HL-60 (cell line): Measurements from ENCODE around the gene ANKS1B.

Source experiments
- DNase-seq, 2 experiments: peaks; one replicate each; pipeline ENCODE4 v3.0.0-alpha.2; 2010 to 2020; ENCODE audit warnings: low read depth in 1 of 2, low spot score in 1 of 2
- H3K27ac ChIP-seq: fragments of 250-450 bp; sonication (Bioruptor Pico); replicated peaks from 2 replicates; pipeline ENCODE4 v1.5.1; 2020; ENCODE audit warnings: mild to moderate bottlenecking, moderate library complexity
- H3K27me3 ChIP-seq: fragments of 250-450 bp; sonication (Bioruptor Pico); 2 replicates; pipeline ENCODE4 v1.5.1; 2021; ENCODE audit warnings: mild to moderate bottlenecking, moderate library complexity; ENCODE audit not compliant: insufficient read depth, poor library complexity, severe bottlenecking
- H3K4me3 ChIP-seq: replicated peaks from 2 replicates; pipeline ENCODE4 v1.5.1; 2011; ENCODE audit warnings: mild to moderate bottlenecking, control low read depth, low read length; ENCODE audit not compliant: insufficient read depth
- GABPA ChIP-seq: IDR thresholded peaks from 2 replicates; pipeline ENCODE4 v1.6.1; 2012; ENCODE audit warnings: low read depth
- POLR2AphosphoS5 ChIP-seq: IDR thresholded peaks from 2 replicates; pipeline ENCODE4 v1.6.1; 2012; ENCODE audit warnings: low read depth
- SPI1 ChIP-seq: IDR thresholded peaks from 2 replicates; pipeline ENCODE4 v1.6.1; 2012; ENCODE audit warnings: low read depth, mild to moderate bottlenecking, borderline replicate concordance
- TF ChIP-seq, protein P1 (sequence below): IDR thresholded peaks from 2 replicates; pipeline ENCODE4 v1.6.1; 2012; ENCODE audit warnings: low read depth; ENCODE audit not compliant: insufficient replicate concordance
- TF ChIP-seq, protein P2 (sequence below): IDR thresholded peaks from one replicate; pipeline ENCODE4 v1.5.1; 2011; ENCODE audit warnings: low read length, control low read depth, inconsistent platforms; ENCODE audit not compliant: insufficient read depth

Gene ANKS1B

DNA sequence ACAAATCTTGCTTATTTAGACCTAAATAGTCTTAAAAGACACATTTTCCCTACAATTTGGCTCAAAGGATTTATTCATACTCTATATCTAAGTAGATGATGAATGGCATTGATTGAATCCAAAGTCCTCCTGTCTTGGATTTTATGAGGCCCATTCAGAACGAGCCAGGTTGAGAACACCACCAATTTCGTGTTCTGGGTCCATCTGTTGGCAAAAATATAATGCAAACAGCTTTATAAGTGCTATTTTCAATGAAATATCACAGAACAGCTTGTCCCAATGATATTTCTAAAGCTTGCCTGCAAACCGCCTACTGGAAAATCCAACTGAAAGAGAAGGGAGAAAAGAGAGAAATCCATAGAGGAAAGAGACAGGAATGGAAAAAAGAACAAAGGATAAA lies 542.0 kb downstream of the ANKS1B start:
- TF ChIP-seq, protein P1, sequence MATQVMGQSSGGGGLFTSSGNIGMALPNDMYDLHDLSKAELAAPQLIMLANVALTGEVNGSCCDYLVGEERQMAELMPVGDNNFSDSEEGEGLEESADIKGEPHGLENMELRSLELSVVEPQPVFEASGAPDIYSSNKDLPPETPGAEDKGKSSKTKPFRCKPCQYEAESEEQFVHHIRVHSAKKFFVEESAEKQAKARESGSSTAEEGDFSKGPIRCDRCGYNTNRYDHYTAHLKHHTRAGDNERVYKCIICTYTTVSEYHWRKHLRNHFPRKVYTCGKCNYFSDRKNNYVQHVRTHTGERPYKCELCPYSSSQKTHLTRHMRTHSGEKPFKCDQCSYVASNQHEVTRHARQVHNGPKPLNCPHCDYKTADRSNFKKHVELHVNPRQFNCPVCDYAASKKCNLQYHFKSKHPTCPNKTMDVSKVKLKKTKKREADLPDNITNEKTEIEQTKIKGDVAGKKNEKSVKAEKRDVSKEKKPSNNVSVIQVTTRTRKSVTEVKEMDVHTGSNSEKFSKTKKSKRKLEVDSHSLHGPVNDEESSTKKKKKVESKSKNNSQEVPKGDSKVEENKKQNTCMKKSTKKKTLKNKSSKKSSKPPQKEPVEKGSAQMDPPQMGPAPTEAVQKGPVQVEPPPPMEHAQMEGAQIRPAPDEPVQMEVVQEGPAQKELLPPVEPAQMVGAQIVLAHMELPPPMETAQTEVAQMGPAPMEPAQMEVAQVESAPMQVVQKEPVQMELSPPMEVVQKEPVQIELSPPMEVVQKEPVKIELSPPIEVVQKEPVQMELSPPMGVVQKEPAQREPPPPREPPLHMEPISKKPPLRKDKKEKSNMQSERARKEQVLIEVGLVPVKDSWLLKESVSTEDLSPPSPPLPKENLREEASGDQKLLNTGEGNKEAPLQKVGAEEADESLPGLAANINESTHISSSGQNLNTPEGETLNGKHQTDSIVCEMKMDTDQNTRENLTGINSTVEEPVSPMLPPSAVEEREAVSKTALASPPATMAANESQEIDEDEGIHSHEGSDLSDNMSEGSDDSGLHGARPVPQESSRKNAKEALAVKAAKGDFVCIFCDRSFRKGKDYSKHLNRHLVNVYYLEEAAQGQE, result no peak
- TF ChIP-seq, protein P2, sequence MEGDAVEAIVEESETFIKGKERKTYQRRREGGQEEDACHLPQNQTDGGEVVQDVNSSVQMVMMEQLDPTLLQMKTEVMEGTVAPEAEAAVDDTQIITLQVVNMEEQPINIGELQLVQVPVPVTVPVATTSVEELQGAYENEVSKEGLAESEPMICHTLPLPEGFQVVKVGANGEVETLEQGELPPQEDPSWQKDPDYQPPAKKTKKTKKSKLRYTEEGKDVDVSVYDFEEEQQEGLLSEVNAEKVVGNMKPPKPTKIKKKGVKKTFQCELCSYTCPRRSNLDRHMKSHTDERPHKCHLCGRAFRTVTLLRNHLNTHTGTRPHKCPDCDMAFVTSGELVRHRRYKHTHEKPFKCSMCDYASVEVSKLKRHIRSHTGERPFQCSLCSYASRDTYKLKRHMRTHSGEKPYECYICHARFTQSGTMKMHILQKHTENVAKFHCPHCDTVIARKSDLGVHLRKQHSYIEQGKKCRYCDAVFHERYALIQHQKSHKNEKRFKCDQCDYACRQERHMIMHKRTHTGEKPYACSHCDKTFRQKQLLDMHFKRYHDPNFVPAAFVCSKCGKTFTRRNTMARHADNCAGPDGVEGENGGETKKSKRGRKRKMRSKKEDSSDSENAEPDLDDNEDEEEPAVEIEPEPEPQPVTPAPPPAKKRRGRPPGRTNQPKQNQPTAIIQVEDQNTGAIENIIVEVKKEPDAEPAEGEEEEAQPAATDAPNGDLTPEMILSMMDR, result no peak
- Histone ChIP-seq H3K27ac (no peak overlapping the region), H3K4me3 (no peak overlapping the region), H3K27me3 (no peaks in the 10 kb centered on the region)
- DNase-seq, result no peak

DNA sequence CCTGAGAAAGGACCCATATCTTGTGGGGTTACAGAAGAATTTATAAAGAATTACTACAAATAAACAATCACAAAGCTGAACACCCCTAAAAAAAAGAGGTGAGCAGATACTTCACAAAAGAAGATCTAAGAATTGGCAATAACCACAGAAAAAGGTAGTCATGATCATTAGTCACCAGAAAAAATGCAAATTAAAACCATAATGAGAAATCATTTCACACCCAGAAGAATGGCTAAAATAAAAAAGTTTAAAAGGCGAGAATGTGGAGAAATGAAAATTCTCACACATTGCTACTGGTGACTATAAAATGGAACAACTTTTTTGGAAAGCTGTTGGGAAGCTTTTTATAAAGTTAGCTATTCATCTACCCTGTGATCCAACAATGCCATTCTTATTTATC lies 545.3 kb downstream of the ANKS1B start:
- H3K27me3 ChIP-seq, result no peaks in the 10 kb centered on the region
- no peak for DNase-seq
- H3K4me3 ChIP-seq, result no peak overlapping the region
- no peak for TF ChIP-seq SPI1
- TF ChIP-seq, protein P2, result no peak
- TF ChIP-seq, protein P1, result no peak
- TF ChIP-seq POLR2AphosphoS5, result no peak
- no peak for TF ChIP-seq GABPA
- H3K27ac ChIP-seq, result no peak overlapping the region

DNA sequence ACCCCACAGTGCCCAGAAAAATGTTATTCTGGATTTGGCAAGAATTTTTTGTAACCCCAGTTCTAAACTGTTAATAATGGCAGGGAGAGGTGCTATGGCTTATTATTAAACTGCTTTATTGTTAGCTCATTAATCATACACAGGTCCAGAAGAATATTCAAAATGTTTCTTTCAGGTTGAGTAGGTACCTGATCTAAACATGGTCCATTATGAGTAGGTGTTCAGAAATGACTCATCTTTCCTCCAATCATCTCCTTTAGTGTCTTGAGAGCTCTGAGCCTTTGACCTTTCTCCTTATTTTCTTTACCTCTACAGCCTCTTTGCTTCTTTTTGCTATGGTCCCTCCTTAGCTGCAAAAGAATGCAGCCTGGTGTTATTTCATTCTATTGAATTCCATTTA lies 548.2 kb downstream of the ANKS1B start:
- no peak for DNase-seq
- Histone ChIP-seq H3K27ac (no peak overlapping the region), H3K27me3 (no peaks in the 10 kb centered on the region), H3K4me3 (no peak overlapping the region)
- TF ChIP-seq, protein P1, result no peak
- TF ChIP-seq GABPA, result no peak
- TF ChIP-seq, protein P2, result no peak
- no peak for TF ChIP-seq POLR2AphosphoS5
- TF ChIP-seq SPI1, result no peak
